ENCODE data around the gene MAP2K3. TPM values are rescaled to one million over a fixed set of nuclear protein-coding genes. Genes with fewer than 3 reads are reported as not detected.

Gene MAP2K3
- total and polyA plus RNA-seq, 5 donors, result 29.6 to 61.2 (median 39.2) TPM

DNA sequence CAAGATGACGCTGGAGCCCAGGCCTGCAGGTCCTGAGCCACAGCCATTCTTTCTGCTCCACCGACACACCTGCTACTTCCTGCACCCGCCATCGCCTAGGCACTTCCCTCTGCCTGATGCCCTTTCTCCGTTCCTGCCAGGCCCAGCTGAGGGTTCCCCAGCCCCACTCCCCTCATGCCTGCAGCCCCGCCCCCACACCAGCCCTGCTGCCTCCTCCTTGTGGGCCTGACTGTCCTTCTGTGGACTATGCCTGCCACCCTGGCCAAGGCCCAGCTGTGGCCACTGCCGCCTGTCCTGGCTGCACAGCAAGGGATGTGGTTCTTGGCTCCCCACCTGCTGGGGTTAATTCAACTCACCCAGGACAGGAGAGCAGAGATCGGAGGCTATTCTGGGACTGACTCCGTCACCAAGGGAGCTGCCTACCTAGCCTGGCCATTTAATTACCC is 38.8 kb upstream of the MAP2K3 start:
- 73% methylated on average over 9 of the region's 9 CpGs for WGBS
- peak in 1 of 3 donors; percentile 51 for DNase-seq
- Histone ChIP-seq H3K27ac (ENCODE audit: low read length) (no peak overlapping the region), H3K9me3 (ENCODE audit: control insufficient read depth, low read length) (no peaks in the 10 kb centered on the region), H3K4me3 (ENCODE audit: low read length) (no peak overlapping the region), H3K4me1 (ENCODE audit: control insufficient read depth, insufficient read depth, low read length) (peaks cover 2% of the 10 kb centered on the region), H3K27me3 (ENCODE audit: control insufficient read depth, insufficient read depth) (no peaks in the 10 kb centered on the region)
- ATAC-seq, result no peak
- intact Hi-C loops (cut with DNase I), result no loop called here

DNA sequence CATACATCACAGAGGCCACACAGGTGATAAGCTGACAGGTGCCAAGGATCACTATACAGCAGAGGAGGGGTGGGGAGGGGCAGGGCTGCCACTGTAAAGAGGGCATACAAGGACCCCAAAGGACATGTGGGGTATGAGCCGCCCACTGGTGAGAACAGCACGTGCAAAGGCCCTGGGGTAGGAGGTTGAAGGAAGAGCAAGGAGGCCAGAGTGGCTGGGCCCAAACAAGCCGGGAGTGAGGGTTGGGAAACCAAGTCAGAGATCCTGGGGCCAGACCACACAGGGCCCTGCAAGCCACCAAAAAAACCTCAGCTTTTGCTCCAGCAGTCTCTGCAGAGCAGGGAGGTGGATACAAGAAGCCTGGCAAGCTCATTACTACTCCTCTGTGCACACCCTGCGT is 37.8 kb upstream of the MAP2K3 start:
- no peak overlapping the region for H3K27ac ChIP-seq (ENCODE audit: low read length)
- 96% methylated on average over 4 of the region's 4 CpGs for WGBS
- intact Hi-C loops (cut with DNase I), result no loop called here
- H3K4me3 ChIP-seq (ENCODE audit: low read length), result no peak overlapping the region
- no peaks in the 10 kb centered on the region for H3K9me3 ChIP-seq (ENCODE audit: control insufficient read depth, low read length)
- H3K4me1 ChIP-seq (ENCODE audit: control insufficient read depth, insufficient read depth, low read length), result peaks cover 4% of the 10 kb centered on the region
- ATAC-seq, result no peak
- DNase-seq, result no peak
- H3K27me3 ChIP-seq (ENCODE audit: control insufficient read depth, insufficient read depth), result no peaks in the 10 kb centered on the region

DNA sequence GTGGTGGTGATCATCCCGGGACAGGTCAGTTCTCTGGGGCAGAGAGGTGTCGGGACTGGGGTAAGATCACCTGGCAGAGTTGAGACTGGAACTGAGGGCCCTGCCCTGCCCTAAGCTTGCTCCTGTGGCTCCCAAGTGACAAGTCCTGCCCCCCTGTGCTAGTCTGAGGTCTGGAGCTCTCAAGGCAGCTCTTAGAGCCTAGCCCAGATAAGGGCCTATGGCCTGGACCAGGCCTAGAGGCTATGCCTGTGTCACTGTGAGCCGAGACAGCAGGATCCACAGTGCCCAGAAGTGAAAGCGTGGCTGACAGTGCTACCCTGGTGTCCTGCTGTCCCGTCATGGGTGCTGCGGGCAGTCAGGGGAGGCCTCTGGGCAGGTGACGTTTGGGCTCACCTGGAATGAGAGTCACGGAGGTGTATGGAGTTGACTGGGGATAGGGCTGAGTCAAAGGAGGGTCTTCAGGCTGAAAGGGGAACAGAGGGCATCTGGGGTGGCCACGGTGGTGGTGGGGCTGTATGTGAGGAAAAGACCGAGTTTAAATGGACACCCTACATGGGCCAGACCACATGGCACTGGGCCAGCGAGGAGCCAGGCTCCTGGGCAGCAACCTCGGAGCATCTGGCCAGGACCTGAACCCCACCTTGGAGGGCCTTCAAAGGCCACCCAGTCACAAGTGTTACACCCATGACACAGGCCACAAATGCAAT is 36.8 kb upstream of the MAP2K3 start:
- Histone ChIP-seq H3K4me3 (ENCODE audit: low read length) (no peak overlapping the region), H3K9me3 (ENCODE audit: control insufficient read depth, low read length) (no peaks in the 10 kb centered on the region), H3K27ac (ENCODE audit: low read length) (no peak overlapping the region), H3K4me1 (ENCODE audit: control insufficient read depth, insufficient read depth, low read length) (peaks cover 3% of the 10 kb centered on the region), H3K27me3 (ENCODE audit: control insufficient read depth, insufficient read depth) (no peaks in the 10 kb centered on the region)
- 89% methylated on average over 12 of the region's 12 CpGs for WGBS
- DNase-seq (peak in 2 of 3 donors; percentile 50 to 61), ATAC-seq (no peak)
- intact Hi-C loops (cut with DNase I), result no loop called here

GRCh38 chr17:21248500-21248899 is 36.0 kb upstream of the MAP2K3 start:
- ATAC-seq, result no peak
- Histone ChIP-seq H3K9me3 (ENCODE audit: control insufficient read depth, low read length) (no peaks in the 10 kb centered on the region), H3K27me3 (ENCODE audit: control insufficient read depth, insufficient read depth) (no peaks in the 10 kb centered on the region), H3K27ac (ENCODE audit: low read length) (no peak overlapping the region), H3K4me1 (ENCODE audit: control insufficient read depth, insufficient read depth, low read length) (peaks cover 3% of the 10 kb centered on the region), H3K4me3 (ENCODE audit: low read length) (no peak overlapping the region)
- WGBS, result 69% methylated on average over 4 of the region's 4 CpGs
- intact Hi-C loops (cut with DNase I), result no loop called here
- no peak for DNase-seq

GRCh38 chr17:21249086-21249795 is 35.3 kb upstream of the MAP2K3 start:
- H3K27ac ChIP-seq (ENCODE audit: low read length), result no peak overlapping the region
- no peak overlapping the region for H3K4me3 ChIP-seq (ENCODE audit: low read length)
- intact Hi-C loops (cut with DNase I), result no loop called here
- no peaks in the 10 kb centered on the region for H3K27me3 ChIP-seq (ENCODE audit: control insufficient read depth, insufficient read depth)
- DNase-seq (peak in 1 of 3 donors; percentile 55), ATAC-seq (no peak)
- WGBS, result 77% methylated on average over 12 of the region's 12 CpGs
- peaks cover 3% of the 10 kb centered on the region for H3K4me1 ChIP-seq (ENCODE audit: control insufficient read depth, insufficient read depth, low read length)
- H3K9me3 ChIP-seq (ENCODE audit: control insufficient read depth, low read length), result no peaks in the 10 kb centered on the region

DNA sequence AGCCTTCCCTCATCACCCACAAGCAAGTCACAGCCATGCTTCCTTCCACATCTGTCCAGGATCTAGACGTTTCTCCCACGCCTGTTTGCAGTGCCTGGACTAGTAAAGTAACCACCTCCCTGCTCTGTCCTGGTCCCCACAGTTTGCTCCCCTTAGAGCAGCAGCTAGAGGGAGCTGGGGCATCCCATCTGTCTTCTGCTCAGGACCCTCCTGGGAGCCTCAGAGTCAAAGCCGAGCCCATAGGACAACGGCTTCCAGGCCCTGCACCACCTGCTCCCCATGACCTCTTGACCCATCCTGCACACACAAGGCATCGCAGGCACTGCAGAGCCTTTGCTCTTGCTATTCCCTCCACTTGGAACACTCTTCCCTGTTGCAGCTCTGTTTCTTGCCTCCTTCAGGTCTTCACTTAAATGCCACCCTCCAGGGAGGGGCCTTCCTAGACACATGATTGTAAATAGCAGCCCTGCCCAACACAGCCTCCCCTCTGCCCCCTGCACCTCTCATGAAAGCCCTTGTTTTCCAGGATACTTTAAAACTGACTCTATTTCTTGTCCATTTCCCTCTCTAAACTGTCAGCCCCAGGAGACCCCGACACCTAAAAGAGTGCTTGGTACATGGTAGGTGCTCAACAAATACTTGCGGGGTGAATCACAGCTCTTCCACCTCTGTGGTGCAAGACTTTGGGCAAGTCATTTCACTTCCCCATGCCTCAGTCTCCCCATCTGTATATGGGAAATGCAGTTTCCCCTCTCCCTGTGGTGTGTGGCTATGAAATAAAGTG is 34.4 kb upstream of the MAP2K3 start:
- Histone ChIP-seq H3K4me3 (ENCODE audit: low read length) (no peak overlapping the region), H3K9me3 (ENCODE audit: control insufficient read depth, low read length) (no peaks in the 10 kb centered on the region), H3K27me3 (ENCODE audit: control insufficient read depth, insufficient read depth) (no peaks in the 10 kb centered on the region), H3K4me1 (ENCODE audit: control insufficient read depth, insufficient read depth, low read length) (peaks cover 3% of the 10 kb centered on the region), H3K27ac (ENCODE audit: low read length) (no peak overlapping the region)
- WGBS, result 64% methylated on average over 7 of the region's 7 CpGs
- ATAC-seq (no peak), DNase-seq (no peak)
- intact Hi-C loops (cut with DNase I), result loop anchor here in 2 of 4 donors (10.0 kb wide), 1 partner anchor 125 kb away; the partner anchor contains the start of gene DHRS7B (in 2 of the 2)

GRCh38 chr17:21250854-21251253 is 33.7 kb upstream of the MAP2K3 start:
- DNase-seq (no peak), ATAC-seq (no peak)
- 39% methylated on average over 4 of the region's 4 CpGs for WGBS
- intact Hi-C loops (cut with DNase I), result loop anchor here in 2 of 4 donors (10.0 kb wide), 1 partner anchor 126 kb away; the partner anchor contains the start of gene DHRS7B (in 2 of the 2)
- H3K27ac ChIP-seq (ENCODE audit: low read length), result no peak overlapping the region
- no peaks in the 10 kb centered on the region for H3K9me3 ChIP-seq (ENCODE audit: control insufficient read depth, low read length)
- peaks cover 3% of the 10 kb centered on the region for H3K4me1 ChIP-seq (ENCODE audit: control insufficient read depth, insufficient read depth, low read length)
- no peaks in the 10 kb centered on the region for H3K27me3 ChIP-seq (ENCODE audit: control insufficient read depth, insufficient read depth)
- no peak overlapping the region for H3K4me3 ChIP-seq (ENCODE audit: low read length)

GRCh38 chr17:21251337-21252010 is 33.0 kb upstream of the MAP2K3 start:
- Histone ChIP-seq H3K27me3 (ENCODE audit: control insufficient read depth, insufficient read depth) (no peaks in the 10 kb centered on the region), H3K9me3 (ENCODE audit: control insufficient read depth, low read length) (no peaks in the 10 kb centered on the region), H3K27ac (ENCODE audit: low read length) (no peak overlapping the region), H3K4me3 (ENCODE audit: low read length) (no peak overlapping the region), H3K4me1 (ENCODE audit: control insufficient read depth, insufficient read depth, low read length) (peaks cover 3% of the 10 kb centered on the region)
- peak in 1 of 3 donors; percentile 52 for DNase-seq
- 73% methylated on average over 15 of the region's 15 CpGs for WGBS
- no peak for ATAC-seq
- intact Hi-C loops (cut with DNase I), result loop anchor here in 2 of 4 donors (10.0 kb wide), 1 partner anchor 127 kb away; the partner anchor contains the start of gene DHRS7B (in 2 of the 2)

- Histone ChIP-seq H3K27ac (ENCODE audit: low read length) (peak overlapping the region; percentile 37), H3K9me3 (ENCODE audit: control insufficient read depth, low read length) (no peaks in the 10 kb centered on the region), H3K4me3 (ENCODE audit: low read length) (peak overlapping the region; percentile 89), H3K27me3 (ENCODE audit: control insufficient read depth, insufficient read depth) (no peaks in the 10 kb centered on the region), H3K4me1 (ENCODE audit: control insufficient read depth, insufficient read depth, low read length) (peaks cover 3% of the 10 kb centered on the region)
- no peak for ATAC-seq
- 15% methylated on average over 12 of the region's 12 CpGs for WGBS
- DNase-seq, result peak in 1 of 3 donors; percentile 58
- intact Hi-C loops (cut with DNase I), result loop anchor here in 2 of 4 donors (10.0 kb wide), 1 partner anchor 128 kb away; the partner anchor contains the start of gene DHRS7B (in 2 of the 2)
Observed at GRCh38 chr17:21252289-21252795, 32.2 kb upstream of the MAP2K3 start.
